DLD1 (cell line): ENCODE measurements around the gene EFNB1.

Experiments used
- in situ Hi-C: cut with HindIII; loops from 2 replicates; pipeline ENCODE4 v1.10.0; 2017; ENCODE audit warnings: low sequenced_read_pairs

EFNB1 gene

DNA sequence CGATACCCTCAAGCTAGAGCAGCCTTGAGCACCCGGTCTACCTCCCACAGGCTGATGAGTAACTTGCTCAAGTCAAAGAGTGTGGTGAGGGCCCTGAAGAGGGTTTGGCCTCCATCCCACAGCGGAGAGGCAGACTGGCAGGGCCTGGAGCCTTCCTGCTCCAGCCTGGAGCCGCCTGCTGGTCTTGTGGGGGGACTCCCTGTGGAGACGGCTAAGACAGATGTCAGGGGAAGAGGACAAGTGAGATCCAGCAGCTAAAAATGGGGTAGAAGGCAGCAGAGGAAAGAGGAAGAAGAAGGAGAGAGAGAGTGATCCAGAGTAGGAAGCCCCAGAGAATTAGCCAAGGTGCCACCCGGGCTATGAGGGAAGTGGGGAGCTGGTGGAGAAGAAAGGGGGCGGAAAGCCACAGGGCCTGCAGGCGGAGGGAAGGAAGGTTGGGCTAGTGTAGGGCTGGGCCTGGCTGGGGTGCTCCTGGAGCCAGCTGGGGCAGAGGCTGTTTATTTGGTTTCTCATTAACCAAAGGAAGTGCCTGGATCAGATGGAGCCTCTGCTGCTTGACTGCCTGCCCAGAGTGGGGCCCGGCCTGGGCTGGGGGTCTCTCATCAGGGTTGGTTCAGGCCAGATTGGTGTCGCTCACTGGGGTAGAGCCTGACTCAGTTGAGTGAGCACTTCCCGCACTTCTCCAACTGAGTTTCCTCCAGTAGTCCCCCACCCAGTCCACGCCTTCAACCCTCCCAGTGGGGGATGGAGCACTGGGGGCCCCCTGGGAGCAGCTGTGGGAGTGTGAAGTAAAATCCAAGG lies 14.2 kb downstream of the EFNB1 start:
- in situ Hi-C loops, result no loop called here

DNA sequence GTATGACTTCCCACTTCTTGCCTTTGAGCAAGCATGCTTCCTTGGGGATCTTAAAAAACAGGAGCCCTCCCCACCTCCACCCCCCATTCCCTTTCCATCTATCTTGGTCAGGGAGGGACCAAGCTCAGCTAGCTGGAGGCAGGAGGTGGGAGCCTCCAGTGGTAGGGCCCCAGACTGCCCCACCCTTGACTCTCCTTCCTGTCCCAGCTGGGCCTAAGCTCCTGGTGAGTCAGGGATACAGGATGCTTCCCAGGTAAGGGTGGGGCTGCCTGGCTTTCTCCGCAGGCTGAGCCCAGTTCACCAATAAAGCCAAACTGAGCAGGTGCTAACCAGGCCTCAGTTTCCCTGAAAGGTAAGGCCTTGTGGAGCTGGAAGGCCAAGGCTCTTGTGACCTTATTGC lies 15.2 kb downstream of the EFNB1 start:
- in situ Hi-C loops, result no loop called here

DNA sequence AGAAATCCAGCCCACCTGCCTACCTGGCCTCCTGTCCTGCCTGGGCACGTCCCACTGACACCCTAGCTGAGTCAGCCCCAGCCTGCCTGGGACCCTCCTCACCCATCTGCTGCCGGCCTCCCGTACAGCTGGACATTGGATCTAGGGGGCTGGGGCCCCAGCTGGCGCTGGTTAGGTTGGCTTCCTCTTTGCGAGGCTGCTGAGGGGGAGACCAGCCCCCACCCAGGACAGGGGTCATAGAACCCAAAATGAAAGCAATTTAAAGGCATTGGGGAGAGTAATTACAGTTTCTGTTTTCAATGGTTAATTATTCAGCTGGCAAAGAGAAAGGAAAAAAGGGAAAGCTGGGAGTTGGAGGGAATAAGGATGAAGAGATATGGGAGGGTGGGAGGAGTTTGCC lies 15.8 kb downstream of the EFNB1 start:
- in situ Hi-C loops, result no loop called here

DNA sequence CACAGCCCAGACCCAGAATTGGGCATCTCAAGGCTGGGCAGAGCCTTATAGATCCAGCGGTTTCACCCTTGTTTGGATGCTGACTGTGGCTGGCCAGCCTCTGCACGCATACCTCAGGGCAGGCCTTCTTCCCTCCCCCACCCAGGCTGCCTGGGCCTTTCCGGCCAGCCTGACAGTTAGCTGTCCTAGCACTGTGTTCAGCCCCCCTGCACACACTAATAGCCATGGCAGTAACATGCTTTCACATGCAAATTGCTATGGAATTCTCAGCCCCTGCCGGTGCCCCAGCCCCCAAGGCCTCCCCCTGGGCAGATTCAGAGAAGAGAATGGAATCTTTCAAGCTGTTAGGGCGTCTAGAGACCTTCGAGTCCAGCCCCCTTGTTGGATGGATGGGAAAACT lies 17.7 kb downstream of the EFNB1 start:
- in situ Hi-C loops, result no loop called here

DNA sequence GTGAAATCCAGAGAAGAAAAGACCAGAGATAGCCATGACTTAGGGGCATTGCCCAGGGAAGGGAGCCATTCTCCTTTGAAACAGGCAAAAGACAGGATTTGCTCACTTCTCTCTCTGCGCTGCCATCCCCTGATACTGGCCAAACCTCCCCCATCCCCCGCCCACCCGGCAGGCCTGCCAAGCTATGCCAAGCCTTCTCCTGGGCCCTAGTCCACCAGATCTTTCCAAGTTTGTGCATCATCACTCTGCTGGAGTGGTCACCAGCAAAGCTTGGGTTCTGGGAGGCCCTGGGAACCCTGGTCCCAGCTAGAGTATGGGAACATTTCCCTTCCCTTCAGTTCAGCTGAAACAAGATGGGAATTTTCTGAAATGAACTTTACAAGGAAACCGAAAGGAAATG lies 18.4 kb downstream of the EFNB1 start:
- in situ Hi-C loops, result no loop called here

DNA sequence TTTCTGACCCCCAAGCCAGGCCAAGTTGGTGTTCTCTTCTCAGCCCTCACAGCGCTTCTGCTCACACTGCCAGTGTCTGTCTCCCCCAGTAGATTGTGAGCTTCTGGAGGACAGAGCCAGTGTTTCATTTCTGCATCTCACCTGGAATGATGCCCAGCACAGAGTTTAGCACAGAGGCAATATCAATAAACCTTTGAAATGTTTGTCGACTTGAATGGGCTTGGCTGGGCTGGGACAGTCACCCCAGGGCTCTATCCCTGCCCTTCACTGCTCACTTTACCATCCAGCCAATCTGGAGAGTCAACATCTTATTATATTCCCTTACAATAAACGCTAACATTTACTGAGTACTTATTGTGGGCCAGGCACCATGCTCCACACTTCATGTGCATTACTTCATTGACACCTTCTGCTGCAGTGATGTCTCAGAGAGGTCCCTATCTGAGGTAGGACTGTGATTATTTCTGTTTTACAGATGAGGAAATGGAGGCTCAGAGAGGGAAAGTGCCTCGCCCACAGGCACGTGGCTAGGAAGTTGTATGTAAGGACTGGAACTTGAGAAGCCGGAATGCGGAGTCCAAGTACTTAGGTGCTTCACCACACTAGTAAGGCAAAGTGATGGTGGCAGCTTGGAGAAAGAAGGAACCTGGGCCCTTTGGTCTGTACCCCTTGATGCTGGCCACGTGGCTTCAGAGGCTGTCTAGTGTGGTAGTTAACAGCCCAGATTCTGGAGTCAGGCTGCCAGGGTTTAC lies 19.5 kb downstream of the EFNB1 start:
- in situ Hi-C loops, result no loop called here

DNA sequence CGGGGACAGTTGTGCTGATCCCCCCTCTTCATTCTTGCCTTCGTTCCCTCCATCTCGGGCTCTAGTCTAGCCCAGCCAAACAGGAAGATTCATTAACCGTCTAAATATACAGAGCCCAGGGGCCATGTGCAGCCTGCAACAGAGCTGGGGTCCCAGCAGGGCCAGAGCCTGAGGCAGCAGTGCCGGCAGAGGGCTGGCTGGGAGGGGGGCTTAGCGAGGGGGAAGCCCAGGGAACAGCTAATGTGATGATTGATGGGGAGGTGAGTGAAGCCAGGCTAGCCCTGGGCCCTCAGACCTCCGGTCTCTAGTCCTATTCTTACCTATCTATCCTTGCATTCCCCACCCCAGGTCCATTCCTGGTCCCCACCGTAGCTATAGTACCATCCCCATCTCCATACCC lies 22.3 kb downstream of the EFNB1 start:
- in situ Hi-C loops, result no loop called here

DNA sequence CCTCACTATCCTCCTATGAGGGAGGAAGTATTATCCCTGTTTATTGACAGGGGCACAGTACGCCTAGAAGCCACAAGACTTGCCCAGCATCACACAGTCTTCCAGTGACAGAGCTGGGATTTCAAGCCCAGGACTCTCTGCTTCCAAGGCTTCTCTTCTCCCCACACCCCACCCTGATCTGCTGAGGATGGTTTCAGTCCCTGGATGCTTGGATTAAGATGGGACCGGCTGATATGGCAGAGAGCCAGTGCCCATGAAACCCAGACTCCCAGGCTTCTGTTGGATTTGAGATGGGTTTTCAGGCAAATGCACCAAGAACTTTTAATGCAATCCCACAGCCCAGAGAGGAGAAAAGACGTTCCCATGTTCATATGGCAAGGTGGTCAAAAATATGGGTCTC lies 23.2 kb downstream of the EFNB1 start:
- in situ Hi-C loops, result no loop called here

DNA sequence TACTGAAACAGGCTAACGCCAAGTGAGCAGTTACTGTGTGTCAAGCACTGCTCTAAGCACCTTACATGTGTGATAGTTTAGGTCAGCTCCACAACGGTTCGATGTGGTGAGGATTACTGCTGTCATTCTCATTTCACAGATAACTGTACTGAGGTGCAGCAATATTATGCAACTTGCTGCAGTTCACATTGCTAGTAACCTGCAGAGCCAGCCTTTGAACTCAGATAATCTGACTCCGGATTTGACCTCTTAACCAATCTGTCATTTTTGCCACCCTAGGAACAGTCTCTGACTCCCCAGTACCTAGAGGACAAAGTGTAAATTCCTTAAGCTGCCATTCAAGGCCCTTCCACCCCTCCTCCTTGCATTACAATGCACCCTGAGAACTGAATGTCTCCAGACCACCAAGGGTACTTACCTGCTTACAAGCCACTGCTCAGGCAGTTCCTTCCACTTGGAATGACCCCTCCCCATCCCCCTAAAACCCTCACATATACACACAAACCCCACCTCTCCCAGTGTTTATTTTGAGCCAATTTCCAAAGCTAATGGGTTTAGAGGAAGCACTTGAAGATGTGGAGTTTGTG lies 24.9 kb downstream of the EFNB1 start:
- in situ Hi-C loops, result no loop called here

DNA sequence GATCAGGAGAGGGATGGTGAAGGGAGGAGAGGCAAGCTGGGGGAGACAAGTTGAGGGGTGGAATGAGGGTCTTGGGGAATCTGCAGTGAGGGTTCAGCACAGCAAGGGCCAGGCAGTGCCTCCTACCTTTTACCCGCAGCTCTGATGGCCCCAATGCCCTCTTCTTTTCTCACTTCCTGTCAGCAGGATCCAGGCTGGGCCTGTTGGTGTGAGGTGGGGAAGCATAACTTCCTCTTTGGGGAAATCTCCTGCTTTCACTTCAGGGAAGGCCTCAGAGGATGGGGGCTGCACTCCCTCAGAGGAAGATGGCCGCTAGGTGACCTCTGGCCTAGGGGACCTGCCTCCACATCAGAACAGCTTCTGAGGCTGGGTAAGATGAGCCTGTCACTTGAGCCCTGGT lies 36.5 kb downstream of the EFNB1 start:
- in situ Hi-C loops, result no loop called here

DNA sequence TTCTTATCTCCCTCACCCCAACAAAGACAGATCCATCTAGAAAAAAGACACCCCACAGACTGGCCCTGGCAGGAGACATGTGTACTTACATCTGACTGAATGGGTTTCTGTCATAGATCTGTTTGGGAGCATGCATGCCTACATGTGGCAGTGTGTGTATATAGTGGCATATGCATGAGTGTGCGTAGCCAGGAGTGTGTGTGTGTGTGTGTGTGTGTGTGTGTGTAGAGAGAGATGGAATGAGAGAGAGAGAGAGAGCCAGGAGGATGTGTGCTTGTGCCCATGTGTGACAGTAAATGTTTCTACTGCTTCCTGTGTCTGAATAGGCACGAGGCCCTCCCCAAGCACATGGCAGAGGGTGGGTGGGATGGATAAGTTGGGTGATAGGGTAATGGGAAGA lies 37.1 kb downstream of the EFNB1 start:
- in situ Hi-C loops, result no loop called here

DNA sequence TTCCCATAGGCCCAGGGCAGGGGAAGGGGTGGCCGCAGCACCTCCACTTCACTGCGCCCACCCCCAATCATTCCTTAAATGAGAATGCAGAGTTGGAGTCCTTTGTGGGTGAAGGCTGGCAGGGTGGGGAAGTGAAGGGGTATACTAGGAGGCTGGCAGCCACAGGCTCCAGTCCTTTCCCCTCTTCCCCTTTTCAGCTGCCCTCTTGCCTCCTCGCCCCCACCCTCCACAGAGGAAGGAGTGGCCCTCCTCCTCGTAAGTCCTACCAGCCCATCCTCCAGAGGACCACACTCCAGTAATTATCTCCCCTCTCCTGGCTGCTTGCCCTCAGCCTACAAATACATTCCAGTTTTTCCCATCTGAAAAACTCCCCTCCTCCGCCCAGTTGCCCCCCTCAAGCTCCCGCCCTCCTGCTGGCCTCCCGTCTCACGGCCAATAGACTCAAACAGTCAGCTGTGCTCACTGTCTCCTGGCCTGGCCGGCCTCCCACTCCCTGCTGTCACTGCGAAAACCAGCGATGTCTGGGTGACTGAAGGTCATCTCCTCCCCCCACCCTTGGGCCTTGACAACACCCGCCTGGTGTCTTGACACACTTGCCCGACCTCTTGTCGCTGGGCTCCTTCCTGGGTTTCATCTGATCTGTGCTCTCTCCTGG lies 38.8 kb downstream of the EFNB1 start:
- in situ Hi-C loops, result no loop called here

DNA sequence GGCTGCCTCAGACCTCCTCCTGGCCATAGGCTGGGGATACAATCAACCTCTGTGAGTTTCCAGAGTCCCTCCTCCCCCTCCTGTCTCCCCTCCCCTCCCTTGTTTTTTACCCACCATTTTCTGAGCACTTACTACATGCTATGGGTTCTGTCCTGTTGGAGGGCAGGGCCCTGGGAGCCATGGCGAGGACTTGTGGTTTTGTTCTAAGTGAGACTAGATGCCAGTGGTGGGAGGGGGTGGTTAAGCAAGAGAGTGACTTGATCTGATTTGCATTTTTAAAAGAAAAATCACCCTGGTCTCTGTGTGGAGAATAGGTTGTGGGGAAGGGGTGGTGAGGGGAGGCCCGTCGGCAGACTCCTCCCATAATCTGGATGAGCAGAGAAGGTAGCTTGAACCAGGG lies 39.5 kb downstream of the EFNB1 start:
- in situ Hi-C loops, result no loop called here

DNA sequence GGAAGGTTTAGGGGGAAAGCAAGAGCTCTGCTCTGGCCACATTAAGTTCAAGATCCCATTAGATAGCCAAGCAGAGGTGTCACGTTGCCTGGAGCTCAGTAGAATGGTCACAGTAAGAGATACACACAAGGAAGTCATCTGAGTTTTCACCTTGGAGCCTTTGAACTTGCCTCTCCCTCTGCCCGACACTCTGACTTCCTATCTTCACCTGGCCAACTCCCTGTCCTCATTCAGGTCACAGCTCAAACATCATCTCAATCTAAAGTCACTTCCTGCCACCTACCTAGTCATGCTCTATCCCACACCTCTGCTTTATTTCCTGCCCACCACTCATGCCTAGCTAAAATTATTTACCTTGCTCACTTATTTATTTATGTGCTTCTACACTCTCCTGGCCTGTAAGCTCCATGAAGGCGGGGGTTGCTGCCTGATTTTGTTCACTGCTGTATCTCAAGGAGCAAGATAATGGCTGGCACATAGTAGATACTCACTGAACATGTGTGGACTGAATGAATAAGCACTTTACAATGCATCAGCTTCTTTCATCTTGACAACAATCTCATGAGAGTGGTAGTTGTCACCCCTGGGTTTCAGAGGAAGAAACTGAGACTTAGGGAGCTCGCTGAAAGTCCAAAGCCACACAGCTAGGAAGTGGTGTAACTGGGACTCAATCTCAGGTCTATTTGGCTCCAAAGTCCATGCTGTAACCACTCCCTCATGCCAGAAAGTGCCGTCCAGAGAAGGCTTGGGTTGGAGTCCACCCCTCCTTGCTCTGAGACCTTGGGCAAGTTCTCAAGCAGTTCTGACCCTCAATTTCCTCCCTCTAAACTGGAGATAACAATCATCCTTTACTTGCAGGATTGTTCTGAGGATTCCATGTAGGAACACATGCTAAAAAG lies 40.3 kb downstream of the EFNB1 start:
- in situ Hi-C loops, result no loop called here

DNA sequence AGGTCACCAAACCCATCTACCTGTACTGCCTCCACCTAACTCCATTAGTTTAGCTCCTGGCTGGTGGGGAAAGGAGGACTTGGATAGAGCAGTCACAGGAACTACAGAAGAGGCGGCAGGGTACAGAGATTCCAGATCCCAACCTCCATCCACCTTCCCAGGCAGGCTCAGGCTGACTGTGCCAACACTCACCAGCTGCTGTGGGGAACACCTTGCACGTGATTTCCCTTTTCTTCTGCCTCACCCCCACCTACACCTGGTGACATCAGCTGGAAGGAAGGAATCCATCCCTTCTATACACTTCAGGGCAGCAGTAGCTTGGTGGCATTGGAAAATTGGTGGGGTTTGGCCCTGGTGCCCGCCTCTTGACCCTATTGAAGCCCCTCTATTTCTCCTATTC lies 41.5 kb downstream of the EFNB1 start:
- in situ Hi-C loops, result no loop called here

DNA sequence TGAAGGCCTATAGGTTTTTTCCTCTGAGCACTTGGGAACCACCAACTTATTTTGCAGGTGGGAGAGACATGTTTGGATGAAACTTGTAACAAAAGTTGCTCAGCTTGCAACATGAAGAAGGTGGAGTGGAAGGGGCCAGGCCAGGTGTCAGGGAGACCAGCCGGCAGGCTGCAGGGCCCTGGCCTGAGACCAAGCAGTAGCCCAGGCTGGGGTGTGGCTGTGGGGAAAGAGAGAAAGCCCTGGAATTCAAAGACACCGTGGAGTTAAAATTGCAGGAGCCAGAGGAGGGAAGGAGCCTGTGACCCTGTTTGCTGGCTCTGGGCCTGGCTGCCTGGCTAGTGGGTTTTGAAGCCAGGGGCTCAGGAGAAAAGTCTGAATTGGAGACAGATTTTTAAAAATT lies 43.4 kb downstream of the EFNB1 start:
- in situ Hi-C loops, result no loop called here

DNA sequence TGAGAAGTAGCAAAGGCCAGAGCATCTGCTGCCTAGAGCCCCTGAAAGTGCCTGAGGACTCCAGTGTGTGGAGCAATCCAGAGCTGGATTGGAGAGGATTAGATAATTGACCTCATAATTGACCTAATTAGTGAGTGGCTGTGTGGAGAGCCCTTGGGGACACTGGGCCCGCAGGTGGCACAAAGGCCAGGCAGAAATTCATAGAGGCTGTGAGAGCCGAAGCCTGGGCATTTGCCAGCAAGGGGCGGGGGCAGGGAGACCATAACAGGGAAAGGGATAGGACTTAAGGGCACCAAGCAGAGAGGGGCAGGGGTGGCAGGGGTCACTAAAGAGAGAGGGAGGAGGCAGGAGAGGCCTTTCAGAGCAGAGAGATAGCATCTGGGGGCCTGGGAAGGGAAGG lies 45.3 kb downstream of the EFNB1 start:
- in situ Hi-C loops, result no loop called here

DNA sequence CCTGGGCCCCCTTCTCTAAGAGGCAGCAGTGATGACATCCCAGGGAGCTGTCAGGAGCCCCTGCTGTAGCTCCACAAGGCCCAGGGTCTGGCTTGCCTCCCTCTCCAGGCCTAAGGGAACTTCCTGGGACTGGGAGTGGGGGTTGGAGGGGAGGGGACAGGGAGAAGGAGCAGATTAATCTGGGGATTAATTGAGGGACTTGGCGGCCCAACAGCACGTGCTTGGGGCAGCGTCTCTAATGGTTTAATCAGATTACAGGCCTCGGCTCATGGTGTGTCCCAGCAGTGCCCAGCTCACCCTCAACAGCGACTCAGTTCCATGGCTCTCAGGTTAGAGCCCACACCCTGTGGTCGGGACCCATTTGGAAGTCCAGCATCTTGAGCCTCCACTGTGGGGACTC lies 47.9 kb downstream of the EFNB1 start:
- in situ Hi-C loops, result no loop called here

DNA sequence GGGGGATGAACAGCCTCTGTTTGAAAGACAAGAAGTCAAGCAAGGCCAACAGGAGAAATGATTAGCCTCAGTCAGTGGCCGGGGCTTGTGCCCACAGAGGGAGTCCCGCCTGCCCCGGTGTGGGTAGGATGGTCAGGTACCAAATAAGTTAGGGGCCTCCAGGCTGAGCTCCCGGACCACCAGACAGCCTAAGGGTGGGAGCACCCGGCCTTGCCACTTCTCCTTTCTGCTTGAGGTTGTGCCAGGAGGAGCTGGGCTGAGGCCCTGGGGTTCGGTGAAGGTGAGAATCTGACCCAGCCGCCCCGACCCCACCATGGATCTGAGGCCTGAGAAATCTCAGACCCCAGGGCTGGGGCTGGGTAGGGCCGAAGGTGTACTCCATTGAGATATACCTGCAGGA lies 48.8 kb downstream of the EFNB1 start:
- in situ Hi-C loops, result no loop called here

DNA sequence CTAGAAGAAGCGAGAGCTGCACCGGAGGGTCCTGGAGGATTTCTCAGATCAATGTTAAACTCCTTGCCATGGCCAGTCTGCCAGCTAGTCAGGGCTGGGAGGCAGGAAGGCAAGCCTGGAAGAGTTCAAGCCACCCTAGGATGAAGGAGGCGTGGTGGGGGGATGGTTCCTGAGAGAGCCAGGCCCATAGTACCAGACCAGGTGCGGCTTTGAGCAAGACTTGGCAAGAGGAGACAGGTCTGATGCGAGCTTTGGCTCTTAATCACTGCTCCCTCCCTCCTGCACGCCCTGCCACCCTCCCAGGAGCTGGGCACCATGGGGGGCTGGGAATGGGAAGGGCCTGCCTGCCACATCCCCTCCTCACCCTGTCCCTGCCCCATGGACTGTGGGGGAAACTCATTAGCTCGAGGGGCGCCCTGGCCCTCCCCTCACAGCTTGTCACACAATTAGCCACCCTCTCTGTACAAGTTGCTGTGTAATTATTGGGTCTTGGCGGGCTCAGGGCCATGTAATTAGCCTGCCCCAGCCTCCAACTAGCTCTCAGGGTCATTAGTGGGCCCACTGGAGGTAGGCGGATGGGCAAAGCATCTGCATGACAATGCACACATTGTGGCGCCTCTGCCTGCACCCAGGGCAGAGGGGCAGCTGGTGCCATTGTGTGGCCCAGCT lies 50.3 kb downstream of the EFNB1 start:
- in situ Hi-C loops, result no loop called here
